GM21717 (cell line): Measurements from ENCODE around the gene NTNG1.
"Not testable (repeated sequence)": the region's sequence is repeated elsewhere in the genome, so short reads cannot be mapped to it uniquely, and the experiment has no call there.

Experiments used
- ATAC-seq: cut with Tn5 transposase; IDR thresholded peaks from one replicate; pipeline ENCODE4 v1.9.1; 2021; ENCODE audit warnings: mild to moderate bottlenecking, moderate library complexity; ENCODE audit not compliant: unreplicated experiment

The NTNG1 gene

GRCh38 chr1:107140703-107141490 lies at the start of gene NTNG1:
TSS of gene NTNG1 (plus strand) at chr1:107141039.
- ATAC-seq = peak; percentile 39

GRCh38 chr1:107091418-107091817 lies 49.4 kb upstream of the NTNG1 start:
- ATAC-seq = no peak

- not testable (repeated sequence) for ATAC-seq
These were observed 47.4 kb upstream of the NTNG1 start for GRCh38 chr1:107093395-107093794.

GRCh38 chr1:107095647-107096046 lies 45.2 kb upstream of the NTNG1 start:
- ATAC-seq = no peak

GRCh38 chr1:107096690-107097089 lies 44.1 kb upstream of the NTNG1 start:
- no peak for ATAC-seq

- no peak for ATAC-seq
These were observed 41.9 kb upstream of the NTNG1 start for GRCh38 chr1:107098961-107099360.

GRCh38 chr1:107100331-107100984 lies 40.4 kb upstream of the NTNG1 start:
- ATAC-seq = no peak

- ATAC-seq = no peak
These were observed 34.9 kb upstream of the NTNG1 start for GRCh38 chr1:107105914-107106313.

GRCh38 chr1:107110326-107110725 lies 30.5 kb upstream of the NTNG1 start:
- no peak for ATAC-seq

GRCh38 chr1:107116306-107116790 lies 24.5 kb upstream of the NTNG1 start:
- ATAC-seq = no peak

GRCh38 chr1:107122225-107122624 lies 18.6 kb upstream of the NTNG1 start:
- no peak for ATAC-seq

GRCh38 chr1:107123741-107124140 lies 17.1 kb upstream of the NTNG1 start:
- ATAC-seq = no peak

- no peak for ATAC-seq
These were observed 16.1 kb upstream of the NTNG1 start for GRCh38 chr1:107124694-107125093.

GRCh38 chr1:107132195-107132594 lies 8.6 kb upstream of the NTNG1 start:
- peak; percentile 68 for ATAC-seq

- peak; percentile 76 for ATAC-seq
These were observed 8.1 kb upstream of the NTNG1 start for GRCh38 chr1:107132780-107133179.

GRCh38 chr1:107135463-107135862 lies 5.4 kb upstream of the NTNG1 start:
- ATAC-seq = no peak

GRCh38 chr1:107138166-107138565 lies 2.7 kb upstream of the NTNG1 start:
- ATAC-seq = no peak

- ATAC-seq = no peak
These were observed 1.9 kb upstream of the NTNG1 start for GRCh38 chr1:107138767-107139445.

GRCh38 chr1:107139833-107140702 lies 771 bp upstream of the NTNG1 start:
- peak; percentile 54 for ATAC-seq

GRCh38 chr1:107141491-107142126 lies 770 bp downstream of the NTNG1 start:
- peak; percentile 57 for ATAC-seq
